HG03066 (cell line): ENCODE measurements around the gene DUSP1.

Experiments
- ATAC-seq: cut with Tn5 transposase; IDR thresholded peaks from one replicate; pipeline ENCODE4 v1.9.1; 2021; ENCODE audit warnings: low read depth; ENCODE audit not compliant: unreplicated experiment

The DUSP1 gene

DNA sequence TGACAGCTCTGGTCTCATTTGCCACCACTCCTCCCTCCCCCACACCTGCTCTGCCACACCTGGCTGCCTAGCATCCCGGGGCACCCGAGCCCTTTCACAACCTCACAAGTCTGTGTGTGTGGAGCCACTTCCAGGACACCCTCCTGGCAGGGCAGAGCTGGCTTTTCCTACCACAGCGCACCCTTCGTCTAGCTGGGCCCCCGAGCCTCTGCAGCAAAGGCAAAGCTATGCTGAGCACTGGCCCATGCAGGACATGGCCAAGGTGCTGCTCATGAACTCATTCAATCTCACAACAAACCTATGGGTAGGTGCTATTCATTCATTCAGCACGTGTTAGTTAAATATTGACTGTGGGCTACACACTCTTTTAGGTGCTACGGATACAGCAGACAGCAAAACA is 43.4 kb downstream of the DUSP1 start:
- ATAC-seq: no peak

DNA sequence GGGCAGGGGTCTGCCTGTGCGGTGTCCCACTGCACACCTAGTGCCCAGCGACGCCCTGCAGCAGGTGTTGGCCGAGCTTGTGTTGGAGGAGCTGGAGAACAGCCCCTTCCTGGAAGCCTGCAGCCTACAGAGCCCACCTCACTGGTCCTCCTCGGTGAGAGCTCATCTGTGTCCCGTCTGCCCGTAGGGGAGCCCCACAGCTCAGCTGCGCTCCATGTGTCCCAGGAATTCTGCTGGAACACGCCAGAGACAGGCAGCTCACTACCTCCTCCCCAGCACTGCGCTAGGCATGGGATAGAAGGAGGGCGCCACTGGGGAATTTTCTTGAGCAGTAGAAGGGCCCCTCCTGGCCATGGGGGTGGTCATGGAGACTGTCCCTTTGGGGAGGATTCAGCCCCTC is 44.0 kb downstream of the DUSP1 start:
- ATAC-seq: no peak

- ATAC-seq: no peak
Observed at GRCh38 chr5:172725785-172726184, 45.2 kb downstream of the DUSP1 start.

DNA sequence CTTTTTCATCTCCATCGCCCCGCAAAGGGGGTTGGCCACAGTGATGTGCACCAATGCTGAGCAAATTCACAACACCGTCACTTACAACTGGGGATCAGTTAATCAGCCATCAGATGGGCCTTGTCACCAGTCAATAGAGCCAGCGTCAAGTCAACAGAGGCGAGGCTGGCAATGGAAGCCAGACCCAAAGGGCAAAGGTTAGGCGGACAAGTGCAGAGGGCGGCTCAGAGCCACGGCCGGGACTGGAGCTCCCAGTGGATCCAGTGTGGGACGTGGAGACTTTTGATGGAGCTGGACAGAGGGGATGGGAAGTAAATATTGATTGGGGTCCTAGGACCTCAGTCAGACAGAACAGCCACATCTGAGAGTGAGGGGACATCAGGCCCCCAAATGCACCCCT is 45.7 kb downstream of the DUSP1 start:
- ATAC-seq: no peak

- ATAC-seq: no peak
Observed at GRCh38 chr5:172724242-172725183, 46.5 kb downstream of the DUSP1 start.

DNA sequence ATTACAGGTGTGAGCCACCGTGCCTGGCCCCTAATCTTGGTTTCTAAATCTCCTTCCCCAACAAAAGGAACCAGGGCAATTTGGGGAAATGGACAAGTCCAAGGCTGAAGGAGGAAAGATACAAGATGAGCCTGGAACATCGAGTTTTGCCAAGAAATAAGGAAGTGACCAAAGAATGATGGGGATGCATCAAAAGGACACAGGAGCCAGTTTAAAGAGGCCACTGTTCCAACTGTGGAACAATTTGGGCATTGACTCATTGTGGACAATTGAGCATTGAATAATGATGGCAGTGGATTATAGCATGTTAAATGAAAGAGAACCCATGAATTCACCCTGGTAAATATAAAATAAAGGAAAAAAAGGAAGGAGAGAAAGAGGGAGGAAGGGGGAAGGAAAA is 47.5 kb downstream of the DUSP1 start:
- ATAC-seq: no peak

GRCh38 chr5:172722327-172722815 is 48.6 kb downstream of the DUSP1 start:
- ATAC-seq: no peak

- no peak for ATAC-seq
Observed at GRCh38 chr5:172721455-172722326, 49.3 kb downstream of the DUSP1 start.

- no peak for ATAC-seq
Observed at GRCh38 chr5:172720655-172721054, 50.3 kb downstream of the DUSP1 start.

GRCh38 chr5:172719211-172719610 is 51.8 kb downstream of the DUSP1 start:
- ATAC-seq: no peak

DNA sequence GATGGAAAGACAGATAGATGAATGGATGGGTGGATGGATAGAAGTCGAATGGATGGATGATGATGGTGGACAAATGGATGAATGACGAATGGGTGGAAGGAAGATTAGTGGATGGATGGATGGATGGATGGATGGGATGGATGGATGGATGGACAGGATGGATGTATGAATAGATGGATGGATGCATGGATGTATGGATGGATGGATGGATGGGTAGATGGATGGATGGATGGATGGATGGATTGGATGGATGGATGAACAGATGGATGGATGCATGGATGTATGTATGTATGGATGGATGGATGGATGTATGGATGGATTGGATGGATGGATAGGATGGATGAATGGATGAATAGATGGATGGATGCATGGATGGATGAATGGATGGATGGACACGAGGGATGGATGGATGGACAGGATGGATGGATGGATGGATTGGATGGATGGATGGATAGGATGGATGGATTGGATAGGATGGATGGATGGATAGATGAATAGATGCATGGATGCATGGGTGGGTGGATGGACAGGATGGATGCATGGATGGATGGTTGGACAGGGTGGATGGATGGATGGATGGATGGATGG is 52.4 kb downstream of the DUSP1 start:
- no peak for ATAC-seq
